HepG2 (cell line): ENCODE measurements around the gene GFPT2.

ENCODE experiments used
- CEBPG ChIP-seq: IDR thresholded peaks from 2 replicates; pipeline ENCODE4 v1.6.1; 2016
- ETV5 ChIP-seq: IDR thresholded peaks from 2 replicates; pipeline ENCODE4 v1.6.1; 2018; ENCODE audit warnings: missing biosample characterization, missing genetic modification reagents, inconsistent platforms, borderline replicate concordance
- GABPA ChIP-seq, 2 experiments: IDR thresholded peaks; 2 replicates each; pipeline ENCODE4 v1.6.1; 2011 to 2016; ENCODE audit warnings: low read depth in 2 of 2, low read length in 1 of 2, missing biosample characterization in 1 of 2, missing genetic modification characterization in 1 of 2
- JUND ChIP-seq: sonication (generic); formaldehyde crosslinking; IDR thresholded peaks from 2 replicates; pipeline ENCODE4 v1.8.0; 2022; ENCODE audit warnings: mild to moderate bottlenecking, missing genetic modification reagents
- MBD4 ChIP-seq: IDR thresholded peaks from 2 replicates; pipeline ENCODE4 v1.6.1; 2012; ENCODE audit warnings: low read length, inconsistent platforms, borderline replicate concordance
- MYNN ChIP-seq: sonication (generic); formaldehyde crosslinking; IDR thresholded peaks from 2 replicates; pipeline ENCODE4 v1.4.0; 2020; ENCODE audit warnings: mild to moderate bottlenecking, low read depth, missing genetic modification reagents
- SIX1 ChIP-seq: sonication (generic); formaldehyde crosslinking; IDR thresholded peaks from 2 replicates; pipeline ENCODE4 v1.4.0; 2020; ENCODE audit warnings: missing genetic modification reagents, borderline replicate concordance
- TEAD3 ChIP-seq: optimal IDR thresholded peaks from 2 replicates; pipeline ENCODE3; 2016; ENCODE audit warnings: borderline replicate concordance
- U2AF1 ChIP-seq: fragments of 200-400 bp; formaldehyde crosslinking; optimal IDR thresholded peaks from 2 replicates; pipeline ENCODE3; 2017; ENCODE audit warnings: mild to moderate bottlenecking, low read depth, low read length
- ZGPAT ChIP-seq: IDR thresholded peaks from 2 replicates; pipeline ENCODE4 v1.6.1; 2016; ENCODE audit warnings: mild to moderate bottlenecking
- ZNF274 ChIP-seq: sonication (generic); formaldehyde crosslinking; IDR thresholded peaks from 2 replicates; pipeline ENCODE4 v1.5.1; 2020; ENCODE audit warnings: mild to moderate bottlenecking, missing genetic modification reagents
- ZNF766 ChIP-seq: sonication (generic); formaldehyde crosslinking; IDR thresholded peaks from 2 replicates; pipeline ENCODE4 v1.5.0; 2020; ENCODE audit warnings: missing genetic modification reagents, borderline replicate concordance
- ZSCAN30 ChIP-seq: sonication (generic); formaldehyde crosslinking; IDR thresholded peaks from 2 replicates; pipeline ENCODE4 v1.5.0; 2020; ENCODE audit warnings: mild to moderate bottlenecking, missing genetic modification reagents
- TF ChIP-seq, protein P1 (sequence below): sonication (generic); formaldehyde crosslinking; IDR thresholded peaks from 2 replicates; pipeline ENCODE4 v1.5.0; 2020; ENCODE audit warnings: mild to moderate bottlenecking, missing genetic modification reagents, moderate library complexity

GRCh38 chr5:180330270-180330648 is 22.9 kb downstream of the GFPT2 start:
- no peak for TF ChIP-seq TEAD3 (CRISPR knock-in tag)
- TF ChIP-seq ZSCAN30 (CRISPR knock-in tag) = no peak
- TF ChIP-seq SIX1 (CRISPR knock-in tag) = no peak
- no peak for TF ChIP-seq MYNN (CRISPR knock-in tag)
- TF ChIP-seq, protein P1, sequence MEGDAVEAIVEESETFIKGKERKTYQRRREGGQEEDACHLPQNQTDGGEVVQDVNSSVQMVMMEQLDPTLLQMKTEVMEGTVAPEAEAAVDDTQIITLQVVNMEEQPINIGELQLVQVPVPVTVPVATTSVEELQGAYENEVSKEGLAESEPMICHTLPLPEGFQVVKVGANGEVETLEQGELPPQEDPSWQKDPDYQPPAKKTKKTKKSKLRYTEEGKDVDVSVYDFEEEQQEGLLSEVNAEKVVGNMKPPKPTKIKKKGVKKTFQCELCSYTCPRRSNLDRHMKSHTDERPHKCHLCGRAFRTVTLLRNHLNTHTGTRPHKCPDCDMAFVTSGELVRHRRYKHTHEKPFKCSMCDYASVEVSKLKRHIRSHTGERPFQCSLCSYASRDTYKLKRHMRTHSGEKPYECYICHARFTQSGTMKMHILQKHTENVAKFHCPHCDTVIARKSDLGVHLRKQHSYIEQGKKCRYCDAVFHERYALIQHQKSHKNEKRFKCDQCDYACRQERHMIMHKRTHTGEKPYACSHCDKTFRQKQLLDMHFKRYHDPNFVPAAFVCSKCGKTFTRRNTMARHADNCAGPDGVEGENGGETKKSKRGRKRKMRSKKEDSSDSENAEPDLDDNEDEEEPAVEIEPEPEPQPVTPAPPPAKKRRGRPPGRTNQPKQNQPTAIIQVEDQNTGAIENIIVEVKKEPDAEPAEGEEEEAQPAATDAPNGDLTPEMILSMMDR (CRISPR knock-in tag) = no peak
- TF ChIP-seq U2AF1 = no peak
- TF ChIP-seq ZNF766 = no peak
- TF ChIP-seq ZGPAT (CRISPR knock-in tag) = no peak
- no peak for TF ChIP-seq MBD4
- no peak for TF ChIP-seq ETV5 (CRISPR knock-in tag)
- no peak for TF ChIP-seq ZNF274 (CRISPR knock-in tag)
- TF ChIP-seq CEBPG = no peak
- TF ChIP-seq GABPA (IDR thresholded peaks at IDR 0.05; ENCODE audit: low read depth, low read length) = no peak
- TF ChIP-seq GABPA (CRISPR knock-in tag; IDR thresholded peaks at IDR 0.05; ENCODE audit: low read depth) = no peak
- TF ChIP-seq JUND (CRISPR knock-in tag) = no peak
